PC-3 (cell line): ENCODE results near the gene SHROOM1. TPM values are rescaled to one million over a fixed set of nuclear protein-coding genes. Genes with fewer than 3 reads are reported as not detected.

Source experiments
- ATAC-seq: fragments of 200-7000 bp; cut with Tn5 transposase; 2 replicates; pipeline ENCODE4 v1.9.1; 2020; ENCODE audit warnings: mild to moderate bottlenecking, moderate library complexity
- BruUV-seq: library from RNA; stranded (reverse); fragments of 400-500 nt; replicated peaks from 2 replicates; lab custom pipeline; 2021; lab: Mats Ljungman, UMichigan
- CTCF ChIA-PET: fragments of 300-600 bp; sonication (Branson Sonifier 250); formaldehyde crosslinking; loops from one replicate; lab custom pipeline; 2022; ENCODE audit warnings: antibody characterized with exemption; lab: Charles Lee
- POLR2A ChIA-PET: fragments of 300-600 bp; sonication (Branson Sonifier 250); formaldehyde crosslinking; loops from one replicate; lab custom pipeline; 2022; ENCODE audit warnings: antibody characterized with exemption; ENCODE audit not compliant: unreplicated experiment; lab: Charles Lee
- DNase-seq: peaks from one replicate; pipeline ENCODE4 v3.0.0-alpha.2; 2015
- H2AFZ ChIP-seq: fragments of 300-600 bp; sonication (generic); 2 replicates; pipeline ENCODE4 v1.6.0; 2016; ENCODE audit warnings: antibody characterized with exemption, low read length
- H3F3A ChIP-seq: fragments of 300-600 bp; sonication (generic); one replicate; pipeline ENCODE4 v1.6.0; 2017; ENCODE audit warnings: antibody characterized with exemption, low read length, control low read depth, mild to moderate bottlenecking; ENCODE audit not compliant: unreplicated experiment
- H3K27ac ChIP-seq: fragments of 300-600 bp; sonication (generic); 2 replicates; pipeline ENCODE4 v1.5.1; 2016; ENCODE audit warnings: mild to moderate bottlenecking, low read length
- H3K27me3 ChIP-seq: fragments of 300-600 bp; sonication (generic); 2 replicates; pipeline ENCODE4 v1.6.1; 2016; ENCODE audit warnings: low read length, mixed read lengths
- H3K36me3 ChIP-seq: fragments of 300-600 bp; sonication (generic); 2 replicates; pipeline ENCODE4 v1.6.1; 2016; ENCODE audit warnings: low read depth, mixed run types, low read length, mixed read lengths
- H3K4me1 ChIP-seq: fragments of 300-600 bp; sonication (generic); 2 replicates; pipeline ENCODE4 v1.5.1; 2016; ENCODE audit warnings: low read length; ENCODE audit not compliant: insufficient read depth
- H3K4me2 ChIP-seq: fragments of 300-600 bp; sonication (generic); 2 replicates; pipeline ENCODE4 v1.6.0; 2016; ENCODE audit warnings: low read length
- H3K4me3 ChIP-seq: fragments of 300-600 bp; sonication (generic); 2 replicates; pipeline ENCODE4 v1.5.1; 2016; ENCODE audit warnings: mild to moderate bottlenecking, low read length, mixed read lengths
- H3K79me2 ChIP-seq: fragments of 300-600 bp; sonication (generic); 2 replicates; pipeline ENCODE4 v1.6.1; 2017; ENCODE audit warnings: low read length, mixed read lengths
- H3K9ac ChIP-seq: fragments of 300-600 bp; sonication (generic); 2 replicates; pipeline ENCODE4 v1.6.0; 2016; ENCODE audit warnings: mild to moderate bottlenecking, low read length
- H3K9me2 ChIP-seq: fragments of 300-600 bp; sonication (generic); replicated peaks from 2 replicates; pipeline ENCODE4 v1.6.1; 2016; ENCODE audit warnings: mixed run types, low read length, mixed read lengths
- H3K9me3 ChIP-seq: fragments of 300-600 bp; sonication (generic); 2 replicates; pipeline ENCODE4 v1.6.1; 2016; ENCODE audit warnings: low read length, mixed read lengths
- H4K20me1 ChIP-seq: fragments of 300-600 bp; sonication (generic); 2 replicates; pipeline ENCODE4 v1.6.1; 2016; ENCODE audit warnings: low read length, mixed read lengths
- EZH2 ChIP-seq: fragments of 300-600 bp; sonication (generic); IDR thresholded peaks from one replicate; pipeline ENCODE4 v1.6.1; 2017; ENCODE audit warnings: antibody characterized with exemption, mild to moderate bottlenecking, low read length; ENCODE audit not compliant: unreplicated experiment
- EZH2phosphoT487 ChIP-seq: fragments of 300-600 bp; sonication (generic); IDR thresholded peaks from 2 replicates; pipeline ENCODE4 v1.6.1; 2018; ENCODE audit warnings: mild to moderate bottlenecking, antibody characterized with exemption, low read length, borderline replicate concordance
- intact Hi-C: fragments of 100-400 bp; cut with micrococcal nuclease; formaldehyde crosslinking; loops from 2 replicates; pipeline ENCODE4 v1.9.0; 2023
- total RNA-seq: library from RNA; depleted of rRNA; stranded (reverse); fragments of >200 nt; gene quantifications from 2 replicates; pipeline ENCODE4 v1.2.3, GENCODE V29; 2014
- TF ChIP-seq, protein P1 (sequence below): fragments of 300-600 bp; sonication (generic); conservative IDR thresholded peaks from 2 replicates; pipeline ENCODE4 v1.5.1; 2017; ENCODE audit warnings: antibody characterized with exemption, low read depth, mild to moderate bottlenecking, low read length

The SHROOM1 gene
- total RNA-seq, 1 experiment from 2014 or later = 13.6 TPM

DNA sequence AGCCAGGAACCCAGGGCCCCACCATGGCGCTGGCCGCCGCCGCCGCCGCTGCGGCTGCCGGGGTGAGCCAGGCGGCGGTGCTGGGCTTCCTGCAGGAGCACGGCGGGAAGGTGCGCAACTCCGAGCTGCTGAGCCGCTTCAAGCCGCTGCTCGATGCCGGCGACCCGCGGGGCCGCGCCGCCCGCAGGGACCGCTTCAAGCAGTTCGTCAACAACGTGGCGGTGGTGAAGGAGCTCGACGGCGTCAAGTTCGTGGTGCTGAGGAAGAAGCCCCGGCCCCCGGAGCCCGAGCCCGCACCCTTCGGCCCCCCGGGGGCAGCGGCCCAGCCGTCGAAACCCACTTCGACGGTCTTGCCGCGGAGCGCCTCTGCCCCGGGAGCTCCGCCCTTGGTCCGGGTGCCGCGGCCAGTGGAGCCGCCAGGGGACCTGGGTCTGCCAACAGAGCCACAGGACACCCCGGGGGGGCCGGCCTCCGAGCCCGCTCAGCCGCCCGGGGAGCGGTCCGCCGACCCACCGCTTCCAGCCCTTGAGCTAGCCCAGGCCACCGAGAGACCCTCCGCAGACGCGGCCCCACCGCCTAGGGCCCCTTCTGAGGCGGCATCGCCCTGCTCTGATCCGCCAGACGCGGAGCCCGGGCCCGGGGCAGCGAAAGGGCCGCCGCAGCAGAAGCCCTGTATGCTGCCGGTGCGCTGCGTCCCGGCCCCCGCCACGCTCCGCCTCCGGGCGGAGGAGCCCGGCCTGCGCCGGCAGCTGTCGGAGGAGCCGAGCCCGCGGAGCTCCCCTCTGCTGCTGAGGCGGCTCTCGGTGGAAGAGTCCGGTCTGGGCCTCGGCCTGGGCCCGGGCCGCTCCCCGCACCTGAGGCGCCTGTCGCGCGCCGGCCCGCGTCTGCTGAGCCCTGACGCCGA is 16.6 kb downstream of the SHROOM1 start:
- no peaks in the 10 kb centered on the region for H4K20me1 ChIP-seq
- H3K4me3 ChIP-seq = peak overlapping the region; percentile 64; the same call in 1 of the 2 replicates
- no peaks in the 10 kb centered on the region for H3K79me2 ChIP-seq
- no peaks in the 10 kb centered on the region for H3K9me2 ChIP-seq
- H3K9ac ChIP-seq = no peak overlapping the region
- no peaks in the 10 kb centered on the region for H3F3A ChIP-seq
- intact Hi-C loops = no loop called here
- H3K36me3 ChIP-seq = no peaks in the 10 kb centered on the region
- TF ChIP-seq, protein P1, sequence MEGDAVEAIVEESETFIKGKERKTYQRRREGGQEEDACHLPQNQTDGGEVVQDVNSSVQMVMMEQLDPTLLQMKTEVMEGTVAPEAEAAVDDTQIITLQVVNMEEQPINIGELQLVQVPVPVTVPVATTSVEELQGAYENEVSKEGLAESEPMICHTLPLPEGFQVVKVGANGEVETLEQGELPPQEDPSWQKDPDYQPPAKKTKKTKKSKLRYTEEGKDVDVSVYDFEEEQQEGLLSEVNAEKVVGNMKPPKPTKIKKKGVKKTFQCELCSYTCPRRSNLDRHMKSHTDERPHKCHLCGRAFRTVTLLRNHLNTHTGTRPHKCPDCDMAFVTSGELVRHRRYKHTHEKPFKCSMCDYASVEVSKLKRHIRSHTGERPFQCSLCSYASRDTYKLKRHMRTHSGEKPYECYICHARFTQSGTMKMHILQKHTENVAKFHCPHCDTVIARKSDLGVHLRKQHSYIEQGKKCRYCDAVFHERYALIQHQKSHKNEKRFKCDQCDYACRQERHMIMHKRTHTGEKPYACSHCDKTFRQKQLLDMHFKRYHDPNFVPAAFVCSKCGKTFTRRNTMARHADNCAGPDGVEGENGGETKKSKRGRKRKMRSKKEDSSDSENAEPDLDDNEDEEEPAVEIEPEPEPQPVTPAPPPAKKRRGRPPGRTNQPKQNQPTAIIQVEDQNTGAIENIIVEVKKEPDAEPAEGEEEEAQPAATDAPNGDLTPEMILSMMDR = no peak
- H3K27me3 ChIP-seq = no peaks in the 10 kb centered on the region
- H3K4me2 ChIP-seq = peak overlapping the region; percentile 73
- DNase-seq (no peak), ATAC-seq (peak; percentile 80)
- no TSS peak for BruUV-seq
- H3K4me1 ChIP-seq = peaks cover 5% of the 10 kb centered on the region; the same call in 1 of the 2 replicates
- no peaks in the 10 kb centered on the region for H3K9me3 ChIP-seq
- ChIA-PET POLR2A (no interaction called here), CTCF (no interaction called here)
- H2AFZ ChIP-seq = peak overlapping the region; percentile 67; the same call in 1 of the 2 replicates
- no peak overlapping the region for H3K27ac ChIP-seq

DNA sequence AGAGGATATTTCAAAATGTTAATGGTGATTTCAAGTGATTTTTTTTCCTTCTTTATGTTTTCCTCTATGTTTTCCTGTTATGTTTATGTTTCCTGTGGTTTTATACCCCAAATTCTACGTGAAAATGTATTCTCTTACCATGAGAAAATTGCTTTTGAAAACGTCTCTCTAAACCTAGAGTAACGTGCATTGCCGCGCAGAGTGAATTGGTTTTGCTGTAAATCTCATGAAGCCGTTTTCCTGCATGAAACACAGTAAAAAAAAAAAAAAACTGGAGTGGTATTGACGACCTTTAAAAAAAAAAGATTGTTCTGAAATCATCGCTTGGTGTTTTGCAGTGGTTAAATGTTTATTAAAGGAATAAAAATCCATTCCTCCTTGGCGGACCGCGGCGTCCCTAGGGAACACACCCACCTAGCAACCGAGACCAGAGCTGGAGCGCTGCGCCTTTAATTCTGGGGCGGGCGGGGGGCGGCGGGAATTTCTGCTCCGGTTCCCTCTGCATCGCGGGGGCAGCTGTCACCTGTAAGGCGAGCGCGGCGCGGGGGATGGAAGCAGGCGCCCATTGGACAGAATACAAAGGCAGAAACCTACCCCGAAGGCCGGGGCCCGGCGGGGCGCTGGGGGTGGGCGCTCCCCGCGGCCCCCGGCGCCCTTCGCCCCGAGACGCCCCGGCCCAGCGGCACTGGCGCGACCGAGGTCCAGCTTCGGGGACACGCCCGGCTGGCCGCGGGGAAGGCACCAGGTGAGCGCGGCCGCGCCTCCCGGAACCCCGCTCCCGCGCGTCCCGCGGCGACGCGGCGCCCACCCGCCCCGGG is 17.5 kb downstream of the SHROOM1 start, which contains the start of gene SOWAHA:
TSS of gene SOWAHA (plus strand) at position 522 of the 818 bp plus-strand sequence. CDS start 320 bp downstream, outside the sequence.
- Histone ChIP-seq H3F3A (no peaks in the 10 kb centered on the region), H3K9me2 (no peaks in the 10 kb centered on the region), H3K27me3 (no peaks in the 10 kb centered on the region), H3K4me3 (peak within 1 kb of the TSS; percentile 64), H3K36me3 (no peaks in the 10 kb centered on the region), H2AFZ (peak within 1 kb of the TSS; percentile 71), H3K9ac (no peak within 1 kb of the TSS), H4K20me1 (no peaks in the 10 kb centered on the region), H3K27ac (no peak within 1 kb of the TSS), H3K4me1 (peaks cover 5% of the 10 kb centered on the region; the same call in 1 of the 2 replicates), H3K79me2 (no peaks in the 10 kb centered on the region), H3K4me2 (peak within 1 kb of the TSS; percentile 81), H3K9me3 (no peaks in the 10 kb centered on the region)
- POLR2A ChIA-PET = no interaction called here
- no TSS peak for BruUV-seq
- intact Hi-C loops = no loop called here
- ATAC-seq = peak; percentile 46
- no peak for DNase-seq
- CTCF ChIA-PET = interaction anchor here (0.6 kb wide), 1 partner anchor 58 kb away, joined by 5 read pairs; no protein-coding TSS in a partner anchor
- TF ChIP-seq EZH2 (no peak), EZH2phosphoT487 (no peak)
- TF ChIP-seq, protein P1 = no peak
